ENCODE measurements around the gene TFR2. TPM values are rescaled to one million over a fixed set of nuclear protein-coding genes. Genes with fewer than 3 reads are reported as not detected.

The TFR2 gene
- total and polyA plus RNA-seq, 2 donors (not counting 1 experiment from before 2014, with no cell fraction given): 5.9 to 10.0 TPM

- POLR2A ChIA-PET: interaction anchor here (0.6 to 3.1 kb wide), 21 partner anchors 17 to 502 kb away, joined by 3 to 26 read pairs (median 5); partner anchors contain the start of genes AGFG2, LAMTOR4, MEPCE and MOSPD3
These were observed 56.5 kb downstream of the TFR2 start for GRCh38 chr7:100584683-100585510.

More at GRCh38 chr7:100584683-100585510, 56.5 kb downstream of the TFR2 start:
- H3K27ac ChIP-seq (ENCODE audit: low read length in 2 of 2): peak overlapping the region; percentile 94 to 97
- 1% methylated on average over 13 of the region's 20 CpGs for WGBS (ENCODE audit: insufficient coverage)
- peak overlapping the region; percentile 92 for H3K4me2 ChIP-seq (replicated peaks; ENCODE audit: low read depth, low read length, poor library complexity, severe bottlenecking)
- intact Hi-C loops (cut with micrococcal nuclease): loop anchor here (5.0 kb wide), 1 partner anchor 503 kb away; the partner anchor contains the start of gene ZNF3
- CTCF ChIA-PET: interaction anchor here (0.5 to 11.1 kb wide), 12 partner anchors 22 to 268 kb away, joined by 3 to 226 read pairs (median 6); partner anchors contain the start of genes MOSPD3, POP7 and SLC12A9
- Mint-ChIP-seq H3K4me1 (peaks cover 46% of the 10 kb centered on the region), H3K27me3 (no peaks in the 10 kb centered on the region), H3K4me3 (peak overlapping the region; percentile 98), H3K9me3 (ENCODE audit: insufficient read depth) (no peaks in the 10 kb centered on the region), H3K27ac (peak overlapping the region; percentile 99)
- H3K27me3 ChIP-seq (replicated peaks in 1 of 4; ENCODE audit: control extremely low read depth in 1 of 4, control insufficient read depth in 3 of 4, insufficient read depth in 4 of 4, low read length in 3 of 4): peaks cover 0 to under 1% (median under 1%) of the 10 kb centered on the region in 4 experiments
- ATAC-seq (ENCODE audit: low read depth): no peak
- no peak overlapping the region for H2AFZ ChIP-seq (ENCODE audit: insufficient read depth, low read depth, low read length, poor library complexity, severe bottlenecking)
- H4K20me1 ChIP-seq (ENCODE audit: control insufficient read depth, insufficient read depth, low read length, poor library complexity, severe bottlenecking): peaks cover 45% of the 10 kb centered on the region
- peak overlapping the region; percentile 82 for H3K9ac ChIP-seq (ENCODE audit: low read length)
- H3K9me3 ChIP-seq (ENCODE audit: control extremely low read depth in 1 of 3, control insufficient read depth in 2 of 3, insufficient read depth in 1 of 3, low read length in 2 of 3): no peaks in the 10 kb centered on the region
- peaks cover 50% of the 10 kb centered on the region for H3K79me2 ChIP-seq (ENCODE audit: control insufficient read depth, insufficient read depth, low read length)
- TF ChIP-seq EZH2 (IDR thresholded peaks at IDR 0.05; ENCODE audit: borderline replicate concordance, insufficient read depth, low read depth, low read length, poor library complexity, severe bottlenecking) (no peak), CTCF (IDR thresholded peaks at IDR 0.05) (no peak)
- H3K4me3 ChIP-seq (ENCODE audit: control extremely low read depth in 1 of 5, extremely low read depth in 1 of 5, insufficient read depth in 1 of 5, low read depth in 2 of 5, low read length in 4 of 5): peak overlapping the region; percentile 82 to 93 (median 85)
- H3K36me3 ChIP-seq (replicated peaks in 1 of 2; ENCODE audit: control extremely low read depth in 1 of 2, control insufficient read depth in 1 of 2, extremely low read depth in 1 of 2, insufficient read depth in 2 of 2, low read length in 1 of 2): peaks cover 0 to 32% of the 10 kb centered on the region in 2 experiments
- H3K4me1 ChIP-seq (ENCODE audit: control insufficient read depth in 2 of 2, insufficient read depth in 2 of 2, low read length in 2 of 2): peaks cover 27 to 38% of the 10 kb centered on the region in 2 donors
- DNase-seq: peak; percentile 62

Measured in B cell (primary cell).